GM10266 (cell line): ENCODE data around the gene FER1L5.

Source experiments
- DNase-seq: peaks from one replicate; pipeline ENCODE4 v3.0.0; 2012; ENCODE audit errors: extremely low spot score
- CTCF ChIP-seq: IDR thresholded peaks from 2 replicates; pipeline ENCODE4 v1.5.1; 2012; ENCODE audit warnings: mild to moderate bottlenecking, low read depth; ENCODE audit not compliant: control insufficient read depth, insufficient read depth; ENCODE audit errors: missing control alignments

Gene FER1L5

GRCh38 chr2:96683307-96683706, 40.7 kb downstream of the FER1L5 start:
- TF ChIP-seq CTCF: no peak
- no peak for DNase-seq

DNA sequence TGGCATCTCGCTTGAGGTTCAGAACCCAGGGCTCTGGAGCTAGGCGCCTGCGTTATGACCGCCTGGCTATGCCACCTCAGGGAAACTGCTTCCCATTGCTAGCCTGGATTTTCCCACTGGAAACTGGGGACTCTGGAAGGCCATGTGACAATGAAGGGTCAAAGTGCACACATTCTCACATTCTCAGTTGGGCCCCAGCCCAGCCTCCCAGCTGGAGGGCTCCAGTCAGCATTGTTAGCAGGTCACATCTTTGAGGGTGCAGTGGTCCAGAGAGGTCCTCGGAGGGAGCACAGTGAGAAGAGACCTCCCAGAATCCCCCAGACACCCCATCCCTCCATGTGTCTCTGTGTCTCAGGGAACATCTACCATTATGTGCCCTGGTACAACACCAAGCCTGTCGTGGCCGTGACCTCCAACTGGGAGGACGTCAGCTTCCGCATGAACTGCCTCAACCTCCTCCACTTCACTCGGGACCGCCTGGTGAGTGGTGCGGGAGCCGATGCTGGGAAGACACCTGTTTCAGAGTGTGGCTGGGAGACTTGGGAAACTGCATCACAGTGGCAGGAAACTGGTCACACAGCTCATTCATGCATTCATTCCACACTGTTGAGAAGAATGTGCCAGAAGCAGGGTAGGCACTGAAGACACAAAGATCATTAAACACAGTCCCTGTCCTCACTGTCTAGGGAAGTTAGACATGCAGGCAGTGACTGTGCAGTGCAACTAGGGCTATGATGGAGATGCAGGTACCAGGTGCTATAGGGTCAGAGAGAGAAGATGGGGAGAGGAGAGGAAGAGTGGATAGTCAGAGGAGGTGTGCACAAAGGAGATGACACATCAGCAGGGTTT, 41.6 kb downstream of the FER1L5 start:
- TF ChIP-seq CTCF: no peak
- DNase-seq: no peak

DNA sequence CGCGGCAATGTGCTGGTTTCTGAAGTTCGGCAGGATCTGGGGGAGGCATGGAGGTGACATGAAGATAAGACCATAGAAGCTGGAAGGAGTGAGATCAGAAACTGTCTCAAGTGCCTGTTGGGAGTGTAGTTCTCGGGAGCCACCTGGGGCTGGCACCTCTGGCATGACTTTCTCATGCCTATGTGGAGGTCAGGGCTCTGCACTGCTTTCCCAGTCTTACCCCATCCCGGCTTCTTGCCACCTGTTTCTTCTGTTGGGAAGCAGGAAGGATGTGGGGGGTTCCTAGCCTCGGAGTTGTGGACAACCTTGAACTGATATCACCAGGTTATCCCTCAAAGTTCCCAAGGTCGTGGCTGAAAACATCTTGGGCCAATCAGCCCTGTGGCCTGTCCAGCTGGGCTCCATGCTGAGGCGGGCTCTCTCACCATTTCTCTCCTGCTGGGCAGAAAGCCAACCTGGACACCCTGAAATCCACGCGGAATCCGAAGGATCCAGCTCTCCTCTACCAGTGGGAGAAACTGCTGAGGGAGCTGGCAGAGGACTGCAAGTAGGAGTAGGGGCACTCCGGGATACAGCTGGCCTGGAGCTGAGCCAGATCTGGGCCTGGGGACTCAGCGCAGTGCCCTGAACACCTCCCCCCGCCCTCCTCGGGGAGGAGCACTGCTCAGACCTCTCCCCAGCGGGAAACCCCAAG, 42.5 kb downstream of the FER1L5 start:
- DNase-seq: no peak
- no peak for TF ChIP-seq CTCF

DNA sequence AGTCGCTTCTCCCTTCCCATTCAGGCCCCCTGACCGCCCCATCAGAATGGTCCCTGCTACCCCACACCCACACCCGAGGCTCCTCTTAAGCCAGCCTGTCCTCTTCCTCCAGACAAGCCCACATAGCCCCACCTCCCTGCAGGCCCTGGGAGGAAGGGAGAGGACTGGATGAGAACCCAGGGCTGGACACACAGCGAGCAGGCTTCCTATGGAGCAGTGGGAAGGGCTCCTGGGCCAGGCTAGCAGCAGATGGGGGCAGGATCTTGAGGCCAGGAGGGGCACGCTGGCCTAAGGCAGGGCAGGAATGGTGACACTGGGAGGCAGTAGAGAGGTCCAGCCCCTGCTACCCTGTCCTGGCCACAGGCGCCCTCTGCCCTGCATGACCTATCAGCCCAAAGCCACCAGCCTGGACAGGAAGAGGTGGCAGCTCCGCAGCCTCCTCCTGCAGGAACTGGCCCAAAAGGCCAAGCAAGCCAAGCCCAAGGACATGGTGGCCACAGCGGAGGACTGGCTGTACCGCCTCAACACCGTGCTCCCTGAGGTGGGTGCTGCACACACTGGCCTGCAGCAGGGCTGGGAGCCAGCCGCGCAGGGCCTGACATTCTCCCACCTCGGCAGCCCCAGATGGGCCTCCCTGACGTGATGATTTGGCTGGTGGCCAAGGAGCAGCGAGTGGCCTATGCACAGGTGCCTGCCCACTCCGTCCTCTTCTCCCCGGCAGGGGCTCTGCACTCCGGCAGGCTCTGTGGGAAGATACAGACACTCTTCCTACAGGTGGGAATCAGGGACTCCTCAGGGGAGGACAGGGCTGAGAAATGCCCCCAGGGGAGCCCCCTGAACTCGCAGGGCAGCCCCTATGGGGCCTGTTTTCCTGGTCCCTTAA, 43.3 kb downstream of the FER1L5 start:
- no peak for DNase-seq

DNA sequence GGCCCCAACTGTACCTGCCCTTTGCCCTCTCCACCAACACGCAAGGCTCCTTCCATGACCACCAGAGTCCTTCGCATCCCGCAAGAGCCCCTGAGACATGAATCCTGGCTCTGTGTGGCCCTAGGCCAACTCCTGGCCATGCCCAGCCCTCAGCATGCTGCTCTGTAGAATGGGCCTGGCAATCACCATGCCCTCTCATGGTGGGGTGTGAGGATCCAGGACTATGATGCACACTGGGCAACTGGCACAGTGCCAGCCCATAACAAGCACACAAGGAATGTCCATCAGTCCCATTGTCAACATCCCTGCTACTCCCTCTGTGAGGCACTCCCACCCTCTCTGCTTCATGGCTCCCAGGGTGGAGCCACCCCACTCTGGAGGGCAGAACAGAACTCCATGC, 44.7 kb downstream of the FER1L5 start:
- no peak for DNase-seq
- TF ChIP-seq CTCF: no peak

More for the DNA sequence above, 43.3 kb downstream of the FER1L5 start:
- TF ChIP-seq CTCF: no peak

- DNase-seq: no peak
- TF ChIP-seq CTCF: no peak
Measured at GRCh38 chr2:96687711-96688640, 45.4 kb downstream of the FER1L5 start.
